Stimulated activated CD8-positive, alpha-beta memory T cell treated with anti-CD3 and anti-CD28 coated beads, Interleukin-4, amount 100 ng/mL, for 1 hour (primary cell): ENCODE measurements around the gene CRYL1.
A peak's percentile ranks its signal among the peaks of the same experiment; 100 is the strongest.

Experiments
- DNase-seq, 2 donors: peaks; one replicate each; pipeline ENCODE4 v3.0.0-alpha.2; 2020; ENCODE audit warnings: low read depth in 2 of 2, low spot score in 1 of 2

The CRYL1 gene

GRCh38 chr13:20525601-20526544 is at the start of gene CRYL1:
Gene CRYL1 (minus strand): TSS chr13:20525857. CDS start chr13:20525794, 63 bp downstream.
- peak; percentile 44 to 48 for DNase-seq

- DNase-seq = no peak
Measured at GRCh38 chr13:20573636-20574035, 48.0 kb upstream of the CRYL1 start.

GRCh38 chr13:20573186-20573585 is 47.5 kb upstream of the CRYL1 start:
- no peak for DNase-seq

GRCh38 chr13:20571676-20572075 is 46.0 kb upstream of the CRYL1 start:
- DNase-seq = no peak

GRCh38 chr13:20570517-20570916 is 44.9 kb upstream of the CRYL1 start:
- DNase-seq = no peak

GRCh38 chr13:20567881-20568528 is 42.3 kb upstream of the CRYL1 start:
- DNase-seq = no peak

GRCh38 chr13:20566898-20567874 is 41.5 kb upstream of the CRYL1 start, which contains the start of gene IFT88:
Gene IFT88 (plus strand): TSS chr13:20567157. CDS start chr13:20574386, 7,229 bp downstream.
- peak; percentile 52 to 68 for DNase-seq

GRCh38 chr13:20566468-20566897 is 40.8 kb upstream of the CRYL1 start:
- DNase-seq = no peak

GRCh38 chr13:20565115-20565736 is 39.6 kb upstream of the CRYL1 start:
- DNase-seq = no peak

- no peak for DNase-seq
Measured at GRCh38 chr13:20561741-20562140, 36.1 kb upstream of the CRYL1 start.

GRCh38 chr13:20559659-20560356 is 34.2 kb upstream of the CRYL1 start:
- DNase-seq = no peak

GRCh38 chr13:20558982-20559381 is 33.3 kb upstream of the CRYL1 start:
- no peak for DNase-seq

- no peak for DNase-seq
Measured at GRCh38 chr13:20553311-20553710, 27.7 kb upstream of the CRYL1 start.

GRCh38 chr13:20550799-20551198 is 25.1 kb upstream of the CRYL1 start:
- no peak for DNase-seq

GRCh38 chr13:20547479-20547908 is 21.8 kb upstream of the CRYL1 start:
- no peak for DNase-seq

- DNase-seq = no peak
Measured at GRCh38 chr13:20546556-20546955, 20.9 kb upstream of the CRYL1 start.

GRCh38 chr13:20544201-20544923 is 18.7 kb upstream of the CRYL1 start:
- no peak for DNase-seq

- DNase-seq = no peak
Measured at GRCh38 chr13:20536992-20537391, 11.3 kb upstream of the CRYL1 start.

GRCh38 chr13:20534038-20534608 is 8.5 kb upstream of the CRYL1 start:
- DNase-seq = no peak
